HTR-8/SVneo (cell line): ENCODE results near the gene SLC15A3.

Source experiments
- DNase-seq: peaks from one replicate; pipeline ENCODE4 v3.0.0; 2011; ENCODE audit warnings: low spot score, mixed read lengths; ENCODE audit not compliant: insufficient read length
- FAIRE-seq: peaks from 2 replicates; lab custom pipeline; 2011; peaks lifted over from hg19 to GRCh38; lab: Jason Lieb, UNC

Gene SLC15A3

DNA sequence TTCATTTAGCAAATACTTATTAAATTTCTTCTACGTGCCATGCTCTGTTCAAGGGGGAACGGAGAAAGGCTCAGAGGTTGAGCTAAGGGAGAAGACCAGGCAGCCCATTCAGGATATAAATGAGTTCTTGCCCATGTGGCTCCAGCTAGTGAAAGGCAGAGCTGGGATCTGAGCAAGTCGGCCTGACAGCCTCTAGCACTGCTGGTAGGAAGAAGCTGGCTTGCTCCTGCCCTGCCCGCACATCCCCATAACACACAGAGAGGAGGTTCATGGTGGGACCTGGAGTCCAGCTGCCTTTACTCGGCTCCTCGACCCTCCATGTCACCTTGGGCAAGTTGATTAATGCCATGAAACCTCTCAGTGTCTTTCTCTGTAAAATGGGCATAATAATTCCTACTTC lies 2.0 kb downstream of the SLC15A3 start:
- FAIRE-seq (no peak), DNase-seq (no peak)

DNA sequence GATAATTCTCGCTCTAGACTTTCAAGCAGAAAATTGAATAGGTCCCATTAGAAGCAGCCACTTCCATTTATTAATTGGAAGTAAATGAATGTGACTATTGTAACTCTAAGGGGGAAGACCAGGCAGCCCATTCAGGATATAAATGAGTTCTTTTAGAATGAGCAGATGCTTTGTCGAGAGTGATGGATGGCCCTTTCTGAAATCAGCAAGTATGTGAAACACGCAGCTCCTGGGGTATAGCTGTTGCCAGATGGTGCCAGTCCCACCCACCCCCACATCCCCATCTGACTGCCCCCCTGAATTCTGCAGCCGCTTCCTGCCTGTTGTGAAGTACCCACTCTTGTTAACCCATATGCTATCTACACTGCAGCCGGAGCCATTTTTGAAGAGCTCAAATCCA lies 3.7 kb downstream of the SLC15A3 start:
- no peak for FAIRE-seq
- DNase-seq, result no peak

GRCh38 chr11:60947700-60948099 lies 4.3 kb downstream of the SLC15A3 start:
- DNase-seq (no peak), FAIRE-seq (no peak)

- no peak for DNase-seq
- FAIRE-seq, result no peak
Measured at GRCh38 chr11:60946601-60947264, 5.2 kb downstream of the SLC15A3 start.

GRCh38 chr11:60945295-60945667 lies 6.7 kb downstream of the SLC15A3 start:
- FAIRE-seq (no peak), DNase-seq (no peak)

DNA sequence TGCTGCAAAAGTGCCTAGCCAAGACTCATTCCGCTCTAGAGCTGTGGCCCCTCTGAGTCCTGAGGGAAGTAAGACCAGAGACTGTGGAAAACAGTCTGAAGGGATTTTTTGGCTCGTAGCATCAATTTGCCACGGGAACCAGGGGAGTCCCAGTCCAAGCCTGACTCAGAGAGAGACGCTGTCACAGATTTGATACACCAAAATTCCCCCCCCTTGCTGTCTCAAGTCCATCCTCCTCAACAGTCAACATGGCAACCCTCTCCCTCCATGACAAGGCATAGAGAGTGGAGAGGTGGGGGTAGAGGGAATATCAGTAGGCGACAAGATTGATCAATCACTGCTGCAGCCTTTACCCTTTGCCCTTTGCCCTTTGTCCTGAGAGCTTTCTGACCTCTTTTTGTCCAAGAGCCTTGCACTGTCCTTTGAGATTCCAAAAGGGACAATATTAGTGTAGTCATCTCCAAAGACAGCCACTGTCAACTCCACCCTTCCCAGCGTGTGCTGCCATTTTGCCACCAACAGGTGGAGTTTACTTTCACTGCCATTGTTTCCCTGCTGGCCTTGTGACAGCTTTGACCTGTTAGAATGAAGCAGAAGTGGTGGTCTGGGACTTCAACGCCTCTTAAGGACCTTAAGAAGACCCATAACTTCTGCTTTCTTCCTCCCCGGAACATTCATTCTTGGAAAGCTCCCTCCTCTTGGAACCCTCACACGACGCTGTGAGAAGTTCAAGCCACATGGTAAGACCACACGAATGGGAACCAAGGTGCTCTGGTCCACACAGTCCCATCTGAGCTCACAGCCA lies 7.3 kb downstream of the SLC15A3 start:
- FAIRE-seq, result no peak
- no peak for DNase-seq

DNA sequence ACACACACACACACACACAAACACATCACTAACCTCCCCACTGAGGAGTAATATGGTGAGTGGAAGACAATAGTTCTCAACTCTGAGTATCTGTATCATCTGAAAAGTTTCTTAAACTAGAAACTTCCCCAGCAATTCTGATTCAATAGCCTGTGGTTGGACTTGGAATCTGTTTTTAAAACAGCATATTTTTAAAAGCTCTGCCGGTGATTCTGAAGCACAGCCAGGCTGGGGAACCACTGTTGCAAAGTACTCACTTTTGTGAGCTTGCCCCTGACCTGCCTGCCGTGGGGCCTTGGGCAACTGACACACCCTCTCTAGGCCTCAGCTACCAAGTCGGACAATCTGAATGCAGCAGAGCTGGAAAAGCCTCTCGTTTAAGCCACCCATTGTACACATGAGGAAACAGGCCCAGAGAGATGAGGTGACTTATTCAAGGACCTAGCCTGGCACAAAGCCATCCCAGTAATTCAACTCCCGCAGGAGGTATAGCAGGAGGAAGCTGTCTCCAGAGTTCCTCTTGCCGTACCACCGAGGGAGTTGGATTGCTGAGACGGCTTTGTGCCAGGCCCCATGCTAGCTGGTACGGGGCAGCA lies 8.9 kb downstream of the SLC15A3 start:
- no peak for DNase-seq
- FAIRE-seq, result no peak

- FAIRE-seq (no peak), DNase-seq (no peak)
Measured at GRCh38 chr11:60942219-60942618, 9.8 kb downstream of the SLC15A3 start.

GRCh38 chr11:60941371-60942119 lies 10.4 kb downstream of the SLC15A3 start:
- DNase-seq, result no peak
- FAIRE-seq, result no peak

- no peak for DNase-seq
Measured at GRCh38 chr11:60939855-60940254, 12.1 kb downstream of the SLC15A3 start.

DNA sequence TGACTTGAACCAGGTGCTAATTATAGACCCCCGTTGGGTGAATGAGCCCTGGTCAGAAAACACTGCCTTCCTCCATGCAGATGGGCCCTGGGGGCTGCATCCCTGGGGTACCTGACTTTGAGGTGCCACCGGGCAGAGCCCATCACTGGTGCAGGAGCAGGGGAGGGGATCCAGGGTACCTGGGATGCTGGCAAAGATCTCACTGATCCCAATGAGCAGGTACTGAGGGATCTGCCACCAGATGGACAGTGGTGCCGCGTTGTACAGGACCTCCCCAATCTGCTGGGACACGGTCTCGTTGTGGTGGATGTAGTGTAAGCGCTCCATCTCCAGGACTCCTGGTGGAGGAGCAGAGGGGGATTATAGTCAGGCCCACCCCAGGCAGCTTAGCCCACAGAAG lies 12.7 kb downstream of the SLC15A3 start:
- DNase-seq (no peak), FAIRE-seq (no peak)

More at GRCh38 chr11:60939855-60940254, 12.1 kb downstream of the SLC15A3 start:
- no peak for FAIRE-seq

- DNase-seq, result no peak
- no peak for FAIRE-seq
Measured at GRCh38 chr11:60938500-60938899, 13.5 kb downstream of the SLC15A3 start.

DNA sequence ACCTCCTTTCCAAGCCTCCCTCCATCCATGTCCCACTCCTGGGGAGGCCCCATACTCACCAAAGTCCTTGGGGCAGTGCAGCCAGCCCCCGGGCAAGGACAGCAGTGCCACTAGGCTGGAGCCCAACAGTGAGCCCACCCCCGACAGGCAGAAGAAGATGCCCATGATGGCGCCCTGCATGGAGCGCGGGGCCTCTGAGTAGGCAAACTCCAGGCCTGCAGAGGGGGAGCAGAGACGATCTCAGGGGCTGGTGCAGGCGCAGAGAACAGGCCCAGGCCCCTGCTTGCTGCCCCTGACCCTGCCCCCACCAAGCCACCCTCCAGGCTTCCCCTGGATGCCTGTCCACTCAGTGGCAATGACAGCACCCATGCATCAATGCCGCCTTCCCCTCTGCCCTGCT lies 14.2 kb downstream of the SLC15A3 start:
- DNase-seq, result no peak
- no peak for FAIRE-seq

DNA sequence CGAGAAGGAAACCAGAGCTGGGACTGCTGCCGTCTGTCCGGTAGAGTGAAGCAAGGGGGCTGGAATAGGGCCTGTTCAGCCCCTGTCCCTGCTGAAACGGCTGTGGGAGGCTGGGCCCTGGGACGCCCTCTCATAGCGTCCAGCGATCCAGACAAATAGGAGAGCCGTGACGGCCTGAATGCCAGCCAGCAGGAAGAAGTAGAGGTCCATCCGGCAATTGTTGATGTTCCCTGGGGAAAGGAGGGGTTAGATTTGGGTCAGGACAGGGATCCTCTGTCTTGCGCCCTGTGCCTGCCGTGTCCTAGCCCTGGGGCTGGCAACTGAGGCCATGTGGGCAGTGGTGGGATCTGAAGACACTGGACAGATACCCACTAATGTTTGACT lies 14.8 kb downstream of the SLC15A3 start:
- FAIRE-seq, result no peak
- no peak for DNase-seq

DNA sequence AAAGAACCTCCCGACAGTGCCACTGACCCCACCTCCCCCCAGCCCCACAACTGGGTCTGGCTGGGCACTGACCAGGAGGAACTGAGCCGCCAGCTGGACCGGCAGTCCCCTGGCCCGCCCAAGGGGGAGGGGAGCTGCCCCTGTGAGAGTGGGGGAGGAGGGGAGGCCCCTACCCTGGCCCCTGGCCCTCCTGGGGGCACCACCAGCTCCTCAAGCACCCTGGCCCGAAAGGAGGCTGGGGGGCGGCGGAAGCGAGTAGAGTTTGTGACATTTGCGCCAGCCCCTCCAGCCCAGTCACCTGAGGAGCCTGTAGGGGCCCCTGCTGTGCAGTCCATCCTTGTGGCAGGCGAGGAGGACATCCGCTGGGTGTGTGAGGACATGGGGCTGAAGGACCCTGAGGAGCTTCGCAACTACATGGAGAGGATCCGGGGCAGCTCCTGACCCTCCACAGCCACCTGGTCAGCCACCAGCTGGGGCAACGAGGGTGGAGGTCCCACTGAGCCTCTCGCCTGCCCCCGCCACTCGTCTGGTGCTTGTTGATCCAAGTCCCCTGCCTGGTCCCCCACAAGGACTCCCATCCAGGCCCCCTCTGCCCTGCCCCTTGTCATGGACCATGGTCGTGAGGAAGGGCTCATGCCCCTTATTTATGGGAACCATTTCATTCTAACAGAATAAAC lies 15.4 kb downstream of the SLC15A3 start:
- FAIRE-seq, result no peak
- no peak for DNase-seq

DNA sequence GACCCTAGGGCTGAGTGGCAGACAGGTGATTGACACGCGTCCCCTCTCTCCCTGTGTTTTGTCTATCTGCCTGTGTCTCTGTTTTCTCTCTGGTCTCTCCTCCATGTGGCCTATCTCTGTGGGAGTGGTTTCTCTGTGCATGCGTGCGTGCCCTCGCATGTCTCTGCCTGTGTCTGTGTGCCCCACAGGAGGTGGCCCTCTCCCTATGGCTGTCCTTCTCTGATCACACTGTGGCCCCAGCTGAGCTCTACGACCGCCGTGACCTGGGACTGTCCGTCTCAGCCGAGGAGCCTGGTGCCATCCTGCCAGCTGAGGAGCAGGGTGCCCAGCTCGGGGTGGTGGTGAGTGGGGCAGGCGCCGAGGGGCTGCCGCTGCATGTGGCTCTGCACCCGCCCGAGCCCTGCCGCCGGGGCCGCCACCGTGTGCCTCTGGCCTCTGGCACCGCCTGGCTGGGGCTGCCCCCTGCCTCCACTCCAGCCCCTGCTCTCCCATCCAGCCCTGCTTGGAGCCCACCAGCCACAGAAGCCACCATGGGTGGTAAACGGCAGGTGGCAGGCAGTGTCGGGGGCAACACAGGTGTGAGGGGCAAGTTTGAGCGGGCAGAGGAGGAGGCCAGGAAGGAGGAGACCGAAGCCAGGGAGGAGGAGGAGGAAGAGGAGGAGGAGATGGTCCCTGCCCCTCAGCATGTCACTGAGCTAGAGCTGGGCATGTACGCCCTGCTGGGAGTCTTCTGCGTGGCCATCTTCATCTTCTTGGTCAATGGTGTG lies 16.1 kb downstream of the SLC15A3 start:
- DNase-seq (no peak), FAIRE-seq (no peak)

GRCh38 chr11:60934790-60935605 lies 17.0 kb downstream of the SLC15A3 start:
- FAIRE-seq (no peak), DNase-seq (no peak)

DNA sequence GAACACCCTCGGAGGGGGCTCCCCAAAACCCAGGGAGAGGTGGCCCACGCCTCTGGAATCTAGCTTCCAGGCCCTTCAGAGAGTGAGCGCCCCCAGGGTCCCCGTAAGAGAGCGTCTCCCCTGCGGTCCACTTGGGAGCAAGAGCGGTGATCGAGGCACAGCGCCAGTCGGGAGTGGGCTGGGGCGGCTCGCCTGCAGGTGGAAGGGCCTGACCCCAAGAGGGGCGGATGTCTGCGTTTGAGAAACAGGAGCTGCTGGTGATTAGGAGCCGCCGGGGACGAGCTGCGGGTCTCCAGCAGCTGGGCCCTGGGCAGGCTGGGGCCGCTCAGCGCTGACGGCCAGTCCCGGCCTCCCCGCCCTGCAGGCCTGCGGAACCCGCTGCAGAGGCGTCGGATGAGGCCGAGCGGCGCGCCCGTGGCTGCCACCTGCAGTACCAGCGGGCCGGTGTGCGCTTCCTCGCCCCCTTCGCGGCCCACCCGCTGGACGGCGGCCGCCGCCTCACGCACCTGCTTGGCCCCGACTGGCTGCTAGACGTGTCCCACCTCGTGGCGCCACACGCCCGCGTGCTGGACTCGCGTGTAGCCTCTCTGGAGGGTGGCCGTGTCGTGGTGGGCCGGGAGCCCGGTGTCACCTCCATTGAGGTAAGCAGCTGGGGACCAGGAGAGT lies 17.7 kb downstream of the SLC15A3 start:
- DNase-seq (no peak), FAIRE-seq (no peak)
